Right atrium auricular region (tissue), 2 donors: ENCODE results near the gene PALMD. TPM values are rescaled to one million over a fixed set of nuclear protein-coding genes. Genes with fewer than 3 reads are reported as not detected.
A peak's percentile ranks its signal among the peaks of the same experiment; 100 is the strongest.

Experiments
- DNase-seq: peaks from one replicate; pipeline ENCODE4 v3.0.0-alpha.2; 2019; ENCODE audit warnings: low spot score
- H3K27ac ChIP-seq, 2 donors: fragments of 200-600 bp; sonication (generic); 1 replicate in 1 of 2; 2 replicates in 1 of 2; pipeline ENCODE4 v1.5.1; 2016 to 2019
- H3K27me3 ChIP-seq, 2 donors: fragments of 200-600 bp; sonication (generic); one replicate each; pipeline versions ENCODE4 v1.5.1 to v1.6.0; 2017 to 2019
- H3K36me3 ChIP-seq: fragments of 200-600 bp; sonication (generic); one replicate; pipeline ENCODE4 v1.5.1; 2016
- H3K4me1 ChIP-seq, 2 donors: fragments of 200-600 bp; sonication (generic); one replicate each; pipeline versions ENCODE4 v1.5.1 to v1.6.0; 2017 to 2019
- H3K4me3 ChIP-seq, 2 donors: fragments of 200-600 bp; sonication (generic); 1 replicate in 1 of 2; 2 replicates in 1 of 2; pipeline ENCODE4 v1.5.1; 2017 to 2019; ENCODE audit warnings: mild to moderate bottlenecking in 1 of 2, moderate library complexity in 1 of 2
- H3K9me3 ChIP-seq, 2 donors: fragments of 200-600 bp; sonication (generic); one replicate each; pipeline ENCODE4 v1.5.1; 2019
- CTCF ChIP-seq, 2 donors: fragments of 200-600 bp; sonication (generic); IDR thresholded peaks; one replicate each; pipeline ENCODE4 v1.5.1; 2019; ENCODE audit warnings: antibody characterized with exemption in 2 of 2
- total RNA-seq, 2 donors: library from RNA; depleted of rRNA; stranded (reverse); fragments of >200 nt; gene quantifications; one replicate each; pipeline ENCODE4 v1.1.0, GENCODE V29; 2016

PALMD gene
- total RNA-seq, 2 donors from 2014 or later: 55.0 to 78.7 TPM

GRCh38 chr1:99643021-99643779, 2.7 kb upstream of the PALMD start:
- H3K4me3 ChIP-seq: no peak overlapping the region
- H3K27ac ChIP-seq: peak overlapping the region in 1 of 2 donors; percentile 92

GRCh38 chr1:99644279-99645004, 1.5 kb upstream of the PALMD start:
- no peak for DNase-seq
- peaks cover 4% of the 10 kb centered on the region for H3K36me3 ChIP-seq
- H3K27me3 ChIP-seq: no peaks in the 10 kb centered on the region
- H3K27ac ChIP-seq: peak overlapping the region; percentile 86 to 92
- H3K4me3 ChIP-seq: no peak overlapping the region
- H3K4me1 ChIP-seq: peaks cover 0 to 28% of the 10 kb centered on the region in 2 donors
- H3K9me3 ChIP-seq: no peaks in the 10 kb centered on the region
- no peak for TF ChIP-seq CTCF (IDR thresholded peaks at IDR 0.05)

More at GRCh38 chr1:99643021-99643779, 2.7 kb upstream of the PALMD start:
- no peaks in the 10 kb centered on the region for H3K36me3 ChIP-seq
- no peak for TF ChIP-seq CTCF (IDR thresholded peaks at IDR 0.05)
- no peaks in the 10 kb centered on the region for H3K27me3 ChIP-seq
- no peaks in the 10 kb centered on the region for H3K9me3 ChIP-seq
- peaks cover 0 to 31% of the 10 kb centered on the region in 2 donors for H3K4me1 ChIP-seq
- DNase-seq: no peak

GRCh38 chr1:99645203-99645602, 710 bp upstream of the PALMD start:
- Histone ChIP-seq H3K27ac (peak overlapping the region; percentile 86 to 92), H3K4me3 (peak overlapping the region; percentile 53 to 68), H3K27me3 (no peaks in the 10 kb centered on the region), H3K9me3 (no peaks in the 10 kb centered on the region), H3K36me3 (peaks cover 8% of the 10 kb centered on the region), H3K4me1 (peaks cover 0 to 27% of the 10 kb centered on the region in 2 donors)
- peak; percentile 79 for DNase-seq
- TF ChIP-seq CTCF (IDR thresholded peaks at IDR 0.05): no peak

- DNase-seq: no peak
- no peaks in the 10 kb centered on the region for H3K27me3 ChIP-seq
- H3K36me3 ChIP-seq: peaks cover 8% of the 10 kb centered on the region
- H3K4me1 ChIP-seq: peaks cover 0 to 43% of the 10 kb centered on the region in 2 donors
- H3K9me3 ChIP-seq: no peaks in the 10 kb centered on the region
- peak overlapping the region; percentile 86 to 92 for H3K27ac ChIP-seq
- H3K4me3 ChIP-seq: peak overlapping the region; percentile 53 to 68
- no peak for TF ChIP-seq CTCF (IDR thresholded peaks at IDR 0.05)
Observed at GRCh38 chr1:99646868-99647267, 955 bp downstream of the PALMD start.

- no peaks in the 10 kb centered on the region for H3K27me3 ChIP-seq
- no peaks in the 10 kb centered on the region for H3K9me3 ChIP-seq
- no peak for DNase-seq
- H3K4me1 ChIP-seq: peaks cover 0 to 49% of the 10 kb centered on the region in 2 donors
- no peak for TF ChIP-seq CTCF (IDR thresholded peaks at IDR 0.05)
- H3K36me3 ChIP-seq: peaks cover 8% of the 10 kb centered on the region
- H3K27ac ChIP-seq: peak overlapping the region; percentile 86 to 92
- H3K4me3 ChIP-seq: peak overlapping the region; percentile 53 to 68
Observed at GRCh38 chr1:99647490-99647889, 1.6 kb downstream of the PALMD start.
